Measurements from ENCODE around the gene CCNDBP1. TPM values are rescaled to one million over a fixed set of nuclear protein-coding genes. Genes with fewer than 3 reads are reported as not detected.

Gene CCNDBP1
- total and polyA plus RNA-seq, 11 donors, result 29.3 to 70.1 (median 59.0) TPM

DNA sequence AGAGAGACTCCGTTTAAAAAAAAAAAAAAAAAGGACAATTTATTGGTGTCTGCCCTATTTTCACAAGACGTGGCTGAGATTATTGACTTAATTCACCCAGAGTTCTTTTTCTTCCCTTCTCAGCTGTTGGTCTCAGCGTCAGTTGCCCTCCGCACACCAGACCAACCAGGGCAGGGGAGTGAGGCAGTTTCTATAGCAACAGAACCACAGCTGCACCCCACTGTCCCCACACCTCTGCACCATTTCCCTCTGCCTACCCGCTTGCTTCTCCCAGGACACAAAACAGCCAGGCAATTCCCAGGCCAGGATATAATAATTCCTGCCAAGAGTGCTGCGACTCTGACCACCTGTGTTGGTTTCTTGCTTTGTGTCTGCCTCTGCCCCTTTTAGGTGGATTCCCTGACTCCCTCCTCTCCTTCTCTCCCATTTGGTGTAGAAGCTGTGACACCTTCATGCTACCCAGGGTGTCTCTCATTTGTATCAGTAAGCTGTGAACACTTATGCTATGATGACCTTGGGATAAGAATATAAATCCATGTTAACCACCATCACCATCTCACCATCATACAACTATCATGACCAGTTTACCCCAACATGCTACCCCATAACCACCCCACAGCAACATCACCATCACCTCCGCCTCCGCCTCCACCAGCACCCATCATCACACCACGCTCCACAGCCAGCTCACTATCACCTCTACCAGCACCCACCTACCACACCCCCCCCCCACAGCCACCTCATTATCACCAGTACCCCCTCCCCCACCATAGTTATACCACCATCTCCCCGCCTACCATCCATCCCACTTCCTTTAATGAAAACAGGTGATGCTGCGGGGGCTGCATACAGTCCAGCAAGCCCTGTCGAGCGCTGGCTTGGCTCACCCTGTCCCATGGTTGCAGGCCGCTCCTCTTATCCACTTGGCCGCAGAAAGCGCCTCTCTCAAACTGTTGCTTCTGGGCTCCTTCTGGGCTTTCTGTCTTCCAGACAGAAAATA, 35.0 kb downstream of the CCNDBP1 start:
- no peaks in the 10 kb centered on the region for H3K9me3 ChIP-seq
- 83 to 87% (median 86%) methylated on average over 16 of the region's 16 CpGs for WGBS, 4 donors
- no peaks in the 10 kb centered on the region for H3K36me3 ChIP-seq
- H3K27ac ChIP-seq, result no peak overlapping the region
- ATAC-seq, result peak in 1 of 4 donors; percentile 6
- no peak overlapping the region for H3K4me3 ChIP-seq
- intact Hi-C loops (cut with DNase I), result loop anchor here in 2 of 10 donors (10.0 kb wide), 2 partner anchors 55 to 335 kb away; no protein-coding TSS in a partner anchor
- H3K4me1 ChIP-seq, result peaks cover 0 to 5% (median 0%) of the 10 kb centered on the region in 12 donors
- DNase-seq, result no peak
- TF ChIP-seq, protein P1, sequence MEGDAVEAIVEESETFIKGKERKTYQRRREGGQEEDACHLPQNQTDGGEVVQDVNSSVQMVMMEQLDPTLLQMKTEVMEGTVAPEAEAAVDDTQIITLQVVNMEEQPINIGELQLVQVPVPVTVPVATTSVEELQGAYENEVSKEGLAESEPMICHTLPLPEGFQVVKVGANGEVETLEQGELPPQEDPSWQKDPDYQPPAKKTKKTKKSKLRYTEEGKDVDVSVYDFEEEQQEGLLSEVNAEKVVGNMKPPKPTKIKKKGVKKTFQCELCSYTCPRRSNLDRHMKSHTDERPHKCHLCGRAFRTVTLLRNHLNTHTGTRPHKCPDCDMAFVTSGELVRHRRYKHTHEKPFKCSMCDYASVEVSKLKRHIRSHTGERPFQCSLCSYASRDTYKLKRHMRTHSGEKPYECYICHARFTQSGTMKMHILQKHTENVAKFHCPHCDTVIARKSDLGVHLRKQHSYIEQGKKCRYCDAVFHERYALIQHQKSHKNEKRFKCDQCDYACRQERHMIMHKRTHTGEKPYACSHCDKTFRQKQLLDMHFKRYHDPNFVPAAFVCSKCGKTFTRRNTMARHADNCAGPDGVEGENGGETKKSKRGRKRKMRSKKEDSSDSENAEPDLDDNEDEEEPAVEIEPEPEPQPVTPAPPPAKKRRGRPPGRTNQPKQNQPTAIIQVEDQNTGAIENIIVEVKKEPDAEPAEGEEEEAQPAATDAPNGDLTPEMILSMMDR (IDR thresholded peaks at IDR 0.05), result no peak
- TF ChIP-seq POLR2A (IDR thresholded peaks at IDR 0.05), result no peak
- no peaks in the 10 kb centered on the region for H3K27me3 ChIP-seq

DNA sequence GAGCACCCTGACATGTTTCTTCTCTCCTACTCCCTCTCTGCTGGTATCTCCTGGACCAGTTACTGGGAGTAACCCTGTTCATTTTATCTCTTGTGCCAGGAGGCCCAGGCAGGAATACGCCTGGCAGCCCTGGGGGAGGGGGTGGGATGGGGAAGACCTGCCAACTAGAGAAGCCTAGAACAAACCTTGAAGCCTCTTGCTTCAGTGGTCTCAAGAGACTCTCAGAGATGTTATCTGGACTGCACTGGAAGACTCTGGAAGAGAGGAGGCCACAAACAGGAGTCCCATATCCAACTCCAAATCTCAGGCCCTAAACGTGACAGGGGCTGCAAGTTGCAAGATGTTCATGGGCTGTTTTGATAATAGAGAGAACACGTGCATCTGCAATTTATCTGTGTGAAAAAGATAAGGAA, 35.8 kb downstream of the CCNDBP1 start, which contains the start of gene EPB42:
Gene EPB42, minus strand, starts transcription at position 28 of the 413 bp plus-strand sequence. CDS start 193 bp downstream, outside the sequence.
- Histone ChIP-seq H3K4me1 (peaks cover 0 to 5% (median 0%) of the 10 kb centered on the region in 12 donors), H3K27me3 (no peaks in the 10 kb centered on the region), H3K27ac (no peak within 1 kb of the TSS), H3K36me3 (no peaks in the 10 kb centered on the region), H3K9me3 (no peaks in the 10 kb centered on the region), H3K4me3 (no peak within 1 kb of the TSS)
- no peak for TF ChIP-seq POLR2A (IDR thresholded peaks at IDR 0.05)
- TF ChIP-seq, protein P1 (IDR thresholded peaks at IDR 0.05), result no peak
- 45 to 58% (median 51%) methylated on average over 3 of the region's 3 CpGs for WGBS, 4 donors
- DNase-seq, result no peak
- intact Hi-C loops (cut with DNase I), result loop anchor here in 2 of 10 donors (10.0 kb wide), 2 partner anchors 56 to 334 kb away; no protein-coding TSS in a partner anchor
- ATAC-seq, result peak in 3 of 4 donors; percentile 35 to 58 (median 56)

DNA sequence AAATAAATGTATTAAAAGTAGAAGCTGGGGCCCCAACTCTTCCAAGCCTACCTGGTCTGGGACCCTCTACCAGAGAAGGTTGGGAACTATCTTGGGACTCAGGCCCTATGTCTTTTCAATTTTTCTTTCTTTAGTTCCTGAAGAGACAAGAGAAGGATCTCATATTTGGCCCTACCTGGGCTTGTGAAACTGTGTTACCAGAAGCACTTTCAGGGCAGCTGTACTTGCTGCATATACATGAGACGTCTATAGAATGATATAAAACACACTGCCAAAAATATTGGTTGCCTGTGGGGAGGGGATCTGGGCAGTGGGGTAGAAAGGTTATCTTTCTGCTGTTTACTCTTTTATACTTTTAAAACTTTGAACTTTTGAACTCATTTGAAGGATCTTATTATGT, 36.2 kb downstream of the CCNDBP1 start:
- H3K27me3 ChIP-seq, result no peaks in the 10 kb centered on the region
- H3K27ac ChIP-seq, result no peak overlapping the region
- DNase-seq (no peak), ATAC-seq (no peak)
- no peaks in the 10 kb centered on the region for H3K36me3 ChIP-seq
- intact Hi-C loops (cut with DNase I), result loop anchor here in 2 of 10 donors (10.0 kb wide), 2 partner anchors 57 to 333 kb away; no protein-coding TSS in a partner anchor
- H3K4me3 ChIP-seq, result no peak overlapping the region
- TF ChIP-seq POLR2A (IDR thresholded peaks at IDR 0.05), result no peak
- TF ChIP-seq, protein P1 (IDR thresholded peaks at IDR 0.05), result no peak
- H3K4me1 ChIP-seq, result peaks cover 0 to 5% (median 0%) of the 10 kb centered on the region in 12 donors
- no peaks in the 10 kb centered on the region for H3K9me3 ChIP-seq
- 79 to 87% (median 84%) methylated on average over 1 of the region's 1 CpG for WGBS, 4 donors

All from heart left ventricle (tissue), 16 donors.